ENCODE data around the gene CST11.
A peak's percentile ranks its signal among the peaks of the same experiment; 100 is the strongest.

Gene CST11

DNA sequence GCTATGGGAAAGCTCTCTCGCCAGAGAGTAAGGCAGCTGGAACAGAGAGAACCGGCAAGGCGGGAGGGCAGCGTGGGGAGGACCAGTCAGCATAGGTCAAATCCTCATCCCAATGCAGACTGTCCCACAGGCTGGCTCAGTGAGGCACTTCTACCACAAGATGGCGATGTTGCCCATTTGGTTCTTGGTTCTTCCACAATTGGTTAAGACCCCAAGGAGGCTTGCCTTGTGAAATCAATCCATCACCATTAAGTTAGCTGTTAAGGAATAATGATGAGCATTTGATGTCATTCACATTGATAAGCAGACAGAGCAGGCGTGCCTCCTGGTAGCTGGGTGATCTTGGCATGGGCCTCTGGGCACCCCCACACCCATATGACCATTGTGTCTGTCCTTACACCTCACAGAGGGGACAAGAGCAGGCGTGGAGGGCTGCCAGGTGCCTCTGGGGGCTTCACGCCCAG, 10.8 kb downstream of the CST11 start:
- TF ChIP-seq, protein P1, sequence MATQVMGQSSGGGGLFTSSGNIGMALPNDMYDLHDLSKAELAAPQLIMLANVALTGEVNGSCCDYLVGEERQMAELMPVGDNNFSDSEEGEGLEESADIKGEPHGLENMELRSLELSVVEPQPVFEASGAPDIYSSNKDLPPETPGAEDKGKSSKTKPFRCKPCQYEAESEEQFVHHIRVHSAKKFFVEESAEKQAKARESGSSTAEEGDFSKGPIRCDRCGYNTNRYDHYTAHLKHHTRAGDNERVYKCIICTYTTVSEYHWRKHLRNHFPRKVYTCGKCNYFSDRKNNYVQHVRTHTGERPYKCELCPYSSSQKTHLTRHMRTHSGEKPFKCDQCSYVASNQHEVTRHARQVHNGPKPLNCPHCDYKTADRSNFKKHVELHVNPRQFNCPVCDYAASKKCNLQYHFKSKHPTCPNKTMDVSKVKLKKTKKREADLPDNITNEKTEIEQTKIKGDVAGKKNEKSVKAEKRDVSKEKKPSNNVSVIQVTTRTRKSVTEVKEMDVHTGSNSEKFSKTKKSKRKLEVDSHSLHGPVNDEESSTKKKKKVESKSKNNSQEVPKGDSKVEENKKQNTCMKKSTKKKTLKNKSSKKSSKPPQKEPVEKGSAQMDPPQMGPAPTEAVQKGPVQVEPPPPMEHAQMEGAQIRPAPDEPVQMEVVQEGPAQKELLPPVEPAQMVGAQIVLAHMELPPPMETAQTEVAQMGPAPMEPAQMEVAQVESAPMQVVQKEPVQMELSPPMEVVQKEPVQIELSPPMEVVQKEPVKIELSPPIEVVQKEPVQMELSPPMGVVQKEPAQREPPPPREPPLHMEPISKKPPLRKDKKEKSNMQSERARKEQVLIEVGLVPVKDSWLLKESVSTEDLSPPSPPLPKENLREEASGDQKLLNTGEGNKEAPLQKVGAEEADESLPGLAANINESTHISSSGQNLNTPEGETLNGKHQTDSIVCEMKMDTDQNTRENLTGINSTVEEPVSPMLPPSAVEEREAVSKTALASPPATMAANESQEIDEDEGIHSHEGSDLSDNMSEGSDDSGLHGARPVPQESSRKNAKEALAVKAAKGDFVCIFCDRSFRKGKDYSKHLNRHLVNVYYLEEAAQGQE (IDR thresholded peaks at IDR 0.05; ENCODE audit: low read depth), result no peak
- TF ChIP-seq ZBTB7A (IDR thresholded peaks at IDR 0.05; ENCODE audit: low read depth), result no peak
- no peak for TF ChIP-seq EP300 (IDR thresholded peaks at IDR 0.05; ENCODE audit: borderline replicate concordance)
- no peak for TF ChIP-seq FOXM1 (IDR thresholded peaks at IDR 0.05; ENCODE audit: borderline replicate concordance, low read depth)
- no peak for TF ChIP-seq CEBPB (IDR thresholded peaks at IDR 0.05)
- TF ChIP-seq TAF1 (IDR thresholded peaks at IDR 0.05; ENCODE audit: low read depth), result no peak
- TF ChIP-seq CREB1 (IDR thresholded peaks at IDR 0.05; ENCODE audit: low read depth), result no peak
- no peak for TF ChIP-seq TEAD4 (IDR thresholded peaks at IDR 0.05)
- TF ChIP-seq RAD21 (IDR thresholded peaks at IDR 0.05; ENCODE audit: low read depth), result peak; percentile 67

DNA sequence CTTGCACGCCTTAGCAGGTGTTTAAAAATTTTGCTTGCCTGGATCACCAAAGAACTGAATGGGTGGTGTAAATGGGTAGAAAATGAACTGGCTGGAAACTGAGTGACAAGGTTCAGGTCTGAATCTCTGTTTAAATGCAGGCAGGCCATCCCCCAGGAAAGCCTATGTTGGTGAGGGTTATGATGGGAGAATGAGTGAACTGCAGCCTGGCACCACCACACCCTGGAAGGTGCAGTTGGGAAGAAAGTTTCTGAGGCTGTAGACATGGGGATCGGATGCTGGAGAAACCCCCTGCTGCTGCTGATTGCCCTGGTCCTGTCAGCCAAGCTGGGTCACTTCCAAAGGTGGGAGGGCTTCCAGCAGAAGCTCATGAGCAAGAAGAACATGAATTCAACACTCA, 12.7 kb downstream of the CST11 start:
- TF ChIP-seq TEAD4 (IDR thresholded peaks at IDR 0.05) (no peak), RAD21 (IDR thresholded peaks at IDR 0.05; ENCODE audit: low read depth) (no peak), FOXM1 (IDR thresholded peaks at IDR 0.05; ENCODE audit: borderline replicate concordance, low read depth) (no peak), CREB1 (IDR thresholded peaks at IDR 0.05; ENCODE audit: low read depth) (no peak), EP300 (IDR thresholded peaks at IDR 0.05; ENCODE audit: borderline replicate concordance) (no peak), EGR1 (IDR thresholded peaks at IDR 0.05) (no peak)
- TF ChIP-seq, protein P2, sequence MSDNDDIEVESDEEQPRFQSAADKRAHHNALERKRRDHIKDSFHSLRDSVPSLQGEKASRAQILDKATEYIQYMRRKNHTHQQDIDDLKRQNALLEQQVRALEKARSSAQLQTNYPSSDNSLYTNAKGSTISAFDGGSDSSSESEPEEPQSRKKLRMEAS (IDR thresholded peaks at IDR 0.05), result no peak

DNA sequence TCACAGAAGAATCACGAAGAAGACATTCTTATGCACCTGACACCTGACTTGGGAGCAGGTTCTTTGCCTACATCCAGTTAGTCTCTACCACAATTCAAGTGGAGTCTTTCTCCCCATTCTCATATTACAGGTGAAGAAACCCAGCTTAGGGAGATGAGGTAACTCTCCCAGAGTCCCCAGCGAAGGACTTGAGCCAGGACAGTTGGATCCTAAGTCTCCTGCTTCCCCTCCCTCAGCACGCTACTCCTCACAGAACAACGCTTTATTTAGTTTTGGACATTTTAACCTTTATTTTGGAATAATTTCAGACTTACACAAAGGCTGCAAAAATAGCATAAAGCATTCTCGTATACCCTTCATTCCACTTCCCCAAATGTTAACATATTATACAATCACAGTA, 14.0 kb downstream of the CST11 start:
- TF ChIP-seq FOXM1 (IDR thresholded peaks at IDR 0.05; ENCODE audit: borderline replicate concordance, low read depth) (no peak), EP300 (IDR thresholded peaks at IDR 0.05; ENCODE audit: borderline replicate concordance) (no peak), RAD21 (IDR thresholded peaks at IDR 0.05; ENCODE audit: low read depth) (no peak), TCF12 (IDR thresholded peaks at IDR 0.05; ENCODE audit: low read depth) (no peak), ZBTB7A (IDR thresholded peaks at IDR 0.05; ENCODE audit: low read depth) (no peak), TEAD4 (IDR thresholded peaks at IDR 0.05) (no peak), TAF1 (IDR thresholded peaks at IDR 0.05; ENCODE audit: low read depth) (no peak), NFIC (IDR thresholded peaks at IDR 0.05) (no peak), YY1 (IDR thresholded peaks at IDR 0.05; ENCODE audit: low read depth) (no peak), EGR1 (IDR thresholded peaks at IDR 0.05) (no peak), CREB1 (IDR thresholded peaks at IDR 0.05; ENCODE audit: low read depth) (no peak), CEBPB (IDR thresholded peaks at IDR 0.05) (no peak)
- TF ChIP-seq, protein P3, sequence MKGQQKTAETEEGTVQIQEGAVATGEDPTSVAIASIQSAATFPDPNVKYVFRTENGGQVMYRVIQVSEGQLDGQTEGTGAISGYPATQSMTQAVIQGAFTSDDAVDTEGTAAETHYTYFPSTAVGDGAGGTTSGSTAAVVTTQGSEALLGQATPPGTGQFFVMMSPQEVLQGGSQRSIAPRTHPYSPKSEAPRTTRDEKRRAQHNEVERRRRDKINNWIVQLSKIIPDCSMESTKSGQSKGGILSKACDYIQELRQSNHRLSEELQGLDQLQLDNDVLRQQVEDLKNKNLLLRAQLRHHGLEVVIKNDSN (IDR thresholded peaks at IDR 0.05), result no peak
- TF ChIP-seq, protein P1 (IDR thresholded peaks at IDR 0.05; ENCODE audit: low read depth), result no peak
- TF ChIP-seq, protein P2 (IDR thresholded peaks at IDR 0.05), result no peak

DNA sequence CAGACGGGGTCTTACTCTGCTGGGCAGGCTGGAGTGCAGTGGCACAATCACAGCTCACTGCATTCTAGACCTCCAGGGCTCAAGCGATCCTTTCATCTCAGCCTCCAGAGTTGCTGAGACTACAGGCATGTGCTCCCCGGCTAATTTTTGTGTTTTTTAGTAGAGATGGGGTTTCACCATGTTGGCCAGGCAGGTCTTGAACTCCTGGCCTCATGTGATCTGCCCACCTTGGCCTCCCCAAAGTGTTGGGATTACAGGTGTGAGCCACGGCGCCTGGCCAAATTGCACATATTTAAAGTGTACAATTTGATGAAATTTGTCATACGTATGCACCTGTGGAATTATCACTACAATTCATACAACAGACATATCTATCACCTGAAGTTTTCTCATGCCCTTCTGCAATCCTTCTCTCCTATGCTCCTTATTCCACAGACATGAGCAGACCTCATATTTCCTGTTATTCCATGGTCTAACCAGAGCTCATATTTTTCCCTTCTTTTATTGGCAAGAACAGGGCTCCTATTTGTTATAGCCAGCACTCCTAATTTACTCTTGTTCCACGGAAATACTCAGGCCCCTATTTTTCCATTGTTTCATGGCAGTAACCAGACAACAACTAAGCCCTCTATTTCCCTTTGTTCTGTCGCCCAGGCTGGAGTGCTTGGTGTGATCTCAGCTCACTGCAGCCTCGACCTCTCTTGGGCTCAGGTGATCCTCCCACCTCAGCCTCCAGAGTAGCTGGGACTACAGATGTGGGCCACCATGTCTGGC, 15.4 kb downstream of the CST11 start:
- TF ChIP-seq NFIC (IDR thresholded peaks at IDR 0.05) (no peak), TAF1 (IDR thresholded peaks at IDR 0.05; ENCODE audit: low read depth) (no peak), TCF12 (IDR thresholded peaks at IDR 0.05; ENCODE audit: low read depth) (no peak), FOXM1 (IDR thresholded peaks at IDR 0.05; ENCODE audit: borderline replicate concordance, low read depth) (no peak), EP300 (IDR thresholded peaks at IDR 0.05; ENCODE audit: borderline replicate concordance) (no peak), ZBTB7A (IDR thresholded peaks at IDR 0.05; ENCODE audit: low read depth) (no peak), YY1 (IDR thresholded peaks at IDR 0.05; ENCODE audit: low read depth) (no peak), EGR1 (IDR thresholded peaks at IDR 0.05) (no peak), RAD21 (IDR thresholded peaks at IDR 0.05; ENCODE audit: low read depth) (no peak), CREB1 (IDR thresholded peaks at IDR 0.05; ENCODE audit: low read depth) (no peak), TEAD4 (IDR thresholded peaks at IDR 0.05) (no peak), CEBPB (IDR thresholded peaks at IDR 0.05) (no peak)
- TF ChIP-seq, protein P1 (IDR thresholded peaks at IDR 0.05; ENCODE audit: low read depth), result no peak
- TF ChIP-seq, protein P2 (IDR thresholded peaks at IDR 0.05), result no peak
- TF ChIP-seq, protein P3 (IDR thresholded peaks at IDR 0.05), result no peak
